Bronchial epithelial cell (primary cell): ENCODE results near the gene PAAF1. TPM values are rescaled to one million over a fixed set of nuclear protein-coding genes. Genes with fewer than 3 reads are reported as not detected.
A peak's percentile ranks its signal among the peaks of the same experiment; 100 is the strongest.

Experiments used
- DNase-seq: peaks from one replicate; pipeline ENCODE4 v3.0.0-alpha.2; 2010; ENCODE audit warnings: low read depth
- FAIRE-seq: peaks from 2 replicates; lab custom pipeline; 2011; peaks lifted over from hg19 to GRCh38; lab: Jason Lieb, UNC
- H3K27me3 ChIP-seq: 2 replicates; pipeline ENCODE4 v1.5.1; 2011; ENCODE audit warnings: low read length; ENCODE audit not compliant: control insufficient read depth, insufficient read depth
- H3K36me3 ChIP-seq: 2 replicates; pipeline ENCODE4 v1.5.1; 2011; ENCODE audit warnings: low read length; ENCODE audit not compliant: control insufficient read depth, insufficient read depth
- H3K4me3 ChIP-seq: 2 replicates; pipeline ENCODE4 v1.5.1; 2011; ENCODE audit warnings: mild to moderate bottlenecking, low read depth, low read length, control low read depth
- CTCF ChIP-seq: IDR thresholded peaks from 2 replicates; pipeline ENCODE4 v1.5.1; 2011; ENCODE audit warnings: mild to moderate bottlenecking, moderate library complexity, low read length, control low read depth, inconsistent platforms; ENCODE audit not compliant: insufficient read depth, severe bottlenecking
- total RNA-seq: library from RNA; depleted of rRNA; stranded (reverse); fragments of >200 nt; gene quantifications from 2 replicates; pipeline ENCODE4 v1.2.1, GENCODE V29; 2014

PAAF1 gene
- total RNA-seq, 1 donor from 2014 or later = 10.3 TPM

GRCh38 chr11:73975479-73975757, 98.6 kb downstream of the PAAF1 start:
- no peak for FAIRE-seq
- no peak for TF ChIP-seq CTCF
- DNase-seq = no peak

GRCh38 chr11:73976451-73977151, 99.8 kb downstream of the PAAF1 start:
- DNase-seq (no peak), FAIRE-seq (no peak)
- Histone ChIP-seq H3K36me3 (peaks cover 5% of the 10 kb centered on the region), H3K27me3 (no peaks in the 10 kb centered on the region), H3K4me3 (no peak overlapping the region)
- no peak for TF ChIP-seq CTCF

More at GRCh38 chr11:73975479-73975757, 98.6 kb downstream of the PAAF1 start:
- H3K36me3 ChIP-seq = peaks cover 3% of the 10 kb centered on the region
- no peak overlapping the region for H3K4me3 ChIP-seq
- H3K27me3 ChIP-seq = no peaks in the 10 kb centered on the region

- FAIRE-seq = no peak
- Histone ChIP-seq H3K36me3 (peaks cover 5% of the 10 kb centered on the region), H3K27me3 (no peaks in the 10 kb centered on the region), H3K4me3 (no peak overlapping the region)
- TF ChIP-seq CTCF = no peak
- DNase-seq = no peak
These were observed 101.2 kb downstream of the PAAF1 start for GRCh38 chr11:73977856-73978519.

GRCh38 chr11:73978576-73979086, 101.8 kb downstream of the PAAF1 start:
- FAIRE-seq (no peak), DNase-seq (peak; percentile 8)
- no peaks in the 10 kb centered on the region for H3K27me3 ChIP-seq
- peaks cover 5% of the 10 kb centered on the region for H3K36me3 ChIP-seq
- TF ChIP-seq CTCF = no peak
- H3K4me3 ChIP-seq = no peak overlapping the region

- H3K4me3 ChIP-seq = no peak overlapping the region
- DNase-seq (peak; percentile 49), FAIRE-seq (no peak)
- H3K36me3 ChIP-seq = peaks cover 5% of the 10 kb centered on the region
- no peak for TF ChIP-seq CTCF
- no peaks in the 10 kb centered on the region for H3K27me3 ChIP-seq
These were observed 103.5 kb downstream of the PAAF1 start for GRCh38 chr11:73980001-73980961.

Other genes starting within 250 kb of the PAAF1 start
- gene PLEKHB1, start 230.4 kb upstream of the PAAF1 start, total RNA-seq = 0.13 TPM in 1 of 2 replicates, not detected in the other
- 237 and 297 TPM in 2 replicates for gene RAB6A, start 115.9 kb upstream of the PAAF1 start, total RNA-seq
- gene MRPL48, start 89.1 kb upstream of the PAAF1 start, total RNA-seq = 37.1 and 49.3 TPM in 2 replicates
- 92.3 and 102 TPM in 2 replicates for gene COA4, start 153 bp upstream of the PAAF1 start, total RNA-seq
- under 0.01 and 0.38 TPM in 2 replicates for gene DNAJB13, start 74.0 kb downstream of the PAAF1 start, total RNA-seq
- gene UCP2, start 105.8 kb downstream of the PAAF1 start, total RNA-seq = 0.26 and 1.0 TPM in 2 replicates
- under 0.01 and 0.26 TPM in 2 replicates for gene UCP3, start 132.1 kb downstream of the PAAF1 start, total RNA-seq